ENCODE measurements around the gene THRB.
A peak's percentile ranks its signal among the peaks of the same experiment; 100 is the strongest.

Gene THRB

GRCh38 chr3:24264748-24265158 lies 229.9 kb downstream of the THRB start:
- DNase-seq (ENCODE audit: low read depth) = peak; percentile 67
- H3K4me3 ChIP-seq (ENCODE audit: low read length) = no peak overlapping the region
- peak; percentile 85 for TF ChIP-seq CTCF (IDR thresholded peaks at IDR 0.05; ENCODE audit: insufficient read depth, low read depth, low read length, missing control alignments)

GRCh38 chr3:24264011-24264410 lies 230.6 kb downstream of the THRB start:
- TF ChIP-seq CTCF (IDR thresholded peaks at IDR 0.05; ENCODE audit: insufficient read depth, low read depth, low read length, missing control alignments) = no peak
- DNase-seq (ENCODE audit: low read depth) = no peak
- no peak overlapping the region for H3K4me3 ChIP-seq (ENCODE audit: low read length)

GRCh38 chr3:24263069-24263668 lies 231.5 kb downstream of the THRB start:
- no peak for DNase-seq (ENCODE audit: low read depth)
- H3K4me3 ChIP-seq (ENCODE audit: low read length) = no peak overlapping the region
- no peak for TF ChIP-seq CTCF (IDR thresholded peaks at IDR 0.05; ENCODE audit: insufficient read depth, low read depth, low read length, missing control alignments)

- no peak for TF ChIP-seq CTCF (IDR thresholded peaks at IDR 0.05; ENCODE audit: insufficient read depth, low read depth, low read length, missing control alignments)
- H3K4me3 ChIP-seq (ENCODE audit: low read length) = no peak overlapping the region
- DNase-seq (ENCODE audit: low read depth) = no peak
These were observed 233.1 kb downstream of the THRB start for GRCh38 chr3:24261521-24261920.

GRCh38 chr3:24259901-24260512 lies 234.6 kb downstream of the THRB start:
- DNase-seq (ENCODE audit: low read depth) = no peak
- no peak for TF ChIP-seq CTCF (IDR thresholded peaks at IDR 0.05; ENCODE audit: insufficient read depth, low read depth, low read length, missing control alignments)
- H3K4me3 ChIP-seq (ENCODE audit: low read length) = no peak overlapping the region

- TF ChIP-seq CTCF (IDR thresholded peaks at IDR 0.05; ENCODE audit: insufficient read depth, low read depth, low read length, missing control alignments) = no peak
These were observed 235.7 kb downstream of the THRB start for GRCh38 chr3:24258727-24259600.

More at GRCh38 chr3:24258727-24259600, 235.7 kb downstream of the THRB start:
- H3K4me3 ChIP-seq (ENCODE audit: low read length) = no peak overlapping the region
- no peak for DNase-seq (ENCODE audit: low read depth)
